HUES64 (cell line): ENCODE measurements around the gene KCNAB2.
A peak's percentile ranks its signal among the peaks of the same experiment; 100 is the strongest.

ENCODE experiments used
- H3K27ac ChIP-seq: 2 replicates; pipeline ENCODE4 v1.7.0; 2013; ENCODE audit warnings: low read depth, low read length, inconsistent platforms
- H3K27me3 ChIP-seq: 2 replicates; pipeline ENCODE4 v1.6.1; 2013; ENCODE audit warnings: mild to moderate bottlenecking, low read length; ENCODE audit not compliant: insufficient read depth
- H3K36me3 ChIP-seq: 2 replicates; pipeline ENCODE4 v1.6.1; 2013; ENCODE audit warnings: mild to moderate bottlenecking, low read length; ENCODE audit not compliant: insufficient read depth
- H3K4me1 ChIP-seq: 2 replicates; pipeline ENCODE4 v1.6.1; 2013; ENCODE audit warnings: mild to moderate bottlenecking, low read length, moderate library complexity; ENCODE audit not compliant: insufficient read depth
- H3K4me3 ChIP-seq: 2 replicates; pipeline ENCODE4 v1.5.1; 2013; ENCODE audit warnings: mild to moderate bottlenecking, low read length, moderate library complexity
- H3K9ac ChIP-seq: 2 replicates; pipeline ENCODE4 v1.6.1; 2013; ENCODE audit warnings: mild to moderate bottlenecking, low read depth, low read length
- H3K9me3 ChIP-seq: 2 replicates; pipeline ENCODE4 v1.6.1; 2013; ENCODE audit warnings: low read depth, low read length; ENCODE audit not compliant: insufficient read depth
- WGBS: fragments of 150-250, 120-280 bp; methylation state at CpG from one replicate; pipeline ENCODE4 v1.1.7; 2013; ENCODE audit warnings: missing lambda C conversion rate; 5-methylcytosine and 5-hydroxymethylcytosine counted together

Gene KCNAB2

DNA sequence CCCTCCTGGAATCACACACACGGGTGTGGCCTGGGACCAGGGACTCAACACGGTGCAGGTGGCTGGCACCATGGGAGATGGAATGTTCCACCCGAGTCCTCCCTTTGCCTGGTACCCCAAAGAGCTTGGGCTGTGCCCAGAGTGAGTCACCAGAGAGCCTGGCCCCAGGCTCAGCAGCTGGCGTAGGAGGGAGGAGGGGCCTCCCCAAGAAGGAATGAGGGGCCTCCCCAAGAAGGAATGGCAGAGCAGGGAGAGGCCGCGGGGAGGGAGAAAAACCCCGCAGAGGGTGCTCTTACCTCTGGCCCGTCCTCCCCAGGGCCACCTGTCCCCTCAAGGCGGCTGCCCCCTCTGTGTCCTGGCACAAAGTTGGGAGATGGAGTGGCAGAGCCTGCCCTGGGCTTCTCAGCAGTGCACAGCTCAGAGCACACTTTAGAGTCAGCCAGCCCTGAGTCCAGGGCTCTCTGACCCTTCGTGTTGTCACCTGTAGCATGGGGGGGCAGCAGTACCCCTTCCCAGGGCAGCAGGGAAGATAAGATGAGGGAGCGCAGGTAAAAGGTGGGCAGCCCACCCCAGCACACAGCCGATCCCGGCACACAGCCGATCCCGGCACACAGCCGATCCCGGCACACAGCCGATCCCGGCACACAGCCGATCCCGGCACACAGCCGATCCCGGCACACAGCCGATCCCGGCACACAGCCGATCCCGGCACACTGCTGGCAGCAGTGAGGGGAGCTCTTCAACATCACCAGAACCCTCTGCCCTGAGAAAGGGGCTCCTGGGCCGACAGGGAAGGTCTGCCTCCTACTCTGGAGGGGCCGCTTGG lies 20.2 kb upstream of the KCNAB2 start:
- H3K9me3 ChIP-seq: no peaks in the 10 kb centered on the region
- 81% methylated on average over 29 of the region's 29 CpGs for WGBS
- H3K9ac ChIP-seq: no peak overlapping the region
- H3K4me1 ChIP-seq: peaks cover 3% of the 10 kb centered on the region; the same call in 1 of the 2 replicates
- no peaks in the 10 kb centered on the region for H3K27me3 ChIP-seq
- no peak overlapping the region for H3K27ac ChIP-seq
- no peak overlapping the region for H3K4me3 ChIP-seq
- no peaks in the 10 kb centered on the region for H3K36me3 ChIP-seq

DNA sequence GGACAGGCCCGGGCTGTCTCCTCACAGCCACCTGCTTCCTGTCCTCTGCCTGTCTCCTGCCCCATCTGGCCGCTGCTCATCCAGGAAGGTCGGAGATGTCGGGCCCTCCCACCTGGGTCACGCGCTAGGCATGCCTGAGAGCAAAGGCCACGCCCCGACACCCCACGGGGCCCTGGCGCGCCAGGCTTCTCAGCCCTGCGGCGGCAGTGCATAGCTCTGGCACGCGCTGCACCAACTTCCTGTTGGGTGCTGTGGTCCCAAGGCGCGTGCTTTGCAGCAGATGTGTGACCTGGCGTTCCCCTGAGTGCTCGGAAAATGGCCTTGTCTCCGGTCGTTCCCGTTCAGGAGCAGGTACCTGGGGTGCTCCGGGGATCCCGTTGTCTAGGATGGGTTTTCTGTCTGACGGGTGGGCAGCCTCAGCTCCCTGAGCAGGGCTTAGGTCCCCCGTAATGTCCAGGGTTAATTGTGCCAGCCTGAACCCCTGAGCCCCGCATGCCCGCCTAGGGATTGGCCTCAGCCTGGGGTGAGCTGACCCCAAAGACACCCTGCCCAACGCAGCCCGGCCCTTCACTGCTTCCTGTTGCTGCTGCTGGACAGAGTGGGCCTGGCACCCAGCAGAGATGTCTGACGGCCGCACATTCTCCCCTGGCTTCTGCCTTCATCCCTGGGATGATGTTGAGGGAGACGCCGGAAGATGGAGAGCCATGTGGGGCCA lies 19.4 kb upstream of the KCNAB2 start:
- no peak overlapping the region for H3K27ac ChIP-seq
- H3K9me3 ChIP-seq: no peaks in the 10 kb centered on the region
- no peaks in the 10 kb centered on the region for H3K27me3 ChIP-seq
- no peak overlapping the region for H3K4me3 ChIP-seq
- 0 out of 2 replicates have a peak overlapping the region, but pooled peaks have one; percentile 35 for H3K9ac ChIP-seq
- 50% methylated on average over 34 of the region's 34 CpGs for WGBS
- H3K4me1 ChIP-seq: peaks cover 3% of the 10 kb centered on the region; the same call in 1 of the 2 replicates
- H3K36me3 ChIP-seq: no peaks in the 10 kb centered on the region

DNA sequence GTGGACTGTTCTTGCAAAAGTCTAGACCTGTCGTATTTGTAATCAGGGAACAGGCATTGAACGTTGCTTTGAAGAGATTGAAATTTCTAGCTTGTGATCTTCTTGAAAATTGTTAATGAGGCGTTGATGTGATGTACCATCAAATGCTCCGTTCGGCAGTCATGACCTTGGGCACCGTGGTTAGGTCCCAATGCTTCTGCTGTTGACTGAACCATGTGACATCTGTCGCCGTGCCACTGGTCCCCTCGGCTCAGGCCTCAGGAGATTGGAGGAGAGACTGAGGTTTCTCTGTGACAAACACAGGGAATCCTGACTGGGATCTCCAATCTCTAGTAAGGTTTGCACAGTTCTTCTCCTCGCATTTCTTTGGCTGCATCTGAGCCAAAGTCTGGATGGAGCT lies 18.1 kb upstream of the KCNAB2 start:
- Histone ChIP-seq H3K9me3 (no peaks in the 10 kb centered on the region), H3K27me3 (no peaks in the 10 kb centered on the region), H3K9ac (no peak overlapping the region), H3K4me1 (peaks cover 3% of the 10 kb centered on the region; the same call in 1 of the 2 replicates), H3K36me3 (no peaks in the 10 kb centered on the region), H3K4me3 (no peak overlapping the region), H3K27ac (no peak overlapping the region)
- 87% methylated on average over 10 of the region's 10 CpGs for WGBS

DNA sequence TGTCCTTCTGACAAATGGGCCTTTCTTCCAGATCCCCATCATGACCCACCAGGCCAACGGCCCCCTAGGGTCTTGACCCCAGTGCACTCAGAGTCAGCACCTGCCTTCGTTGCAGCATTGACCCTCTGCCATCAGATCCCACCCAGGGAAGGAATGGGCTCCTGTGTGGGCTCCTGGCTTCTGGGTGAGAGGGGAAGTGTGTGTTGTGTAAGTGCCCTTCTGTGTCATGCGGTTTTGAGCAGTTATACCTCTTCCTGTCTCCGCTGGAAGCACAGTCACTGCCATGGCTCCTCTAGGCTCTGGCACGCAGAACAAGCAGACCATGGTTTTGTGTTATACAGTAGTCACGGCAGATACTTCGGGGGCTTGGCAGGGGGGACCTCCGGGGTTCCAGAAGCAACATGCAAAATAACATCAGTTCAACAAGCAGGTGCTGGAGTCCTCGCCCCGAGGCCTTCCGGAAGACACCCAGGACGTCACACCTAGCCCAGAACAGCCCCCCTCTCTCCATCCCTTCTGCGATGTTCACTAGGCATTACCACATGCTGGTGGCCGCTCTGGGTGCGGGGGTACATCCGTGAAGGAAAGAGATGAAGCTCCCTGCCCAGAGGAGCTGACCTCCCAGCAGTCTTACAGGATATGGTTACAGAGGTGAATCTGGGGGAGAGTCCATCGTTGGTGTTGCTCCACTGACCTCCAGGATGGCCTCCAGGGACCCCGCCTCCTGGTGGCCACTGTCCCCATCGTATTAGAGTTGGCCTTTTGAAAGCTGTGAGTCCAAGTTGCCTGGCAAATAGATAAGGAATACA lies 17.4 kb upstream of the KCNAB2 start:
- H3K27ac ChIP-seq: no peak overlapping the region
- WGBS: 90% methylated on average over 19 of the region's 19 CpGs
- H3K9ac ChIP-seq: no peak overlapping the region

DNA sequence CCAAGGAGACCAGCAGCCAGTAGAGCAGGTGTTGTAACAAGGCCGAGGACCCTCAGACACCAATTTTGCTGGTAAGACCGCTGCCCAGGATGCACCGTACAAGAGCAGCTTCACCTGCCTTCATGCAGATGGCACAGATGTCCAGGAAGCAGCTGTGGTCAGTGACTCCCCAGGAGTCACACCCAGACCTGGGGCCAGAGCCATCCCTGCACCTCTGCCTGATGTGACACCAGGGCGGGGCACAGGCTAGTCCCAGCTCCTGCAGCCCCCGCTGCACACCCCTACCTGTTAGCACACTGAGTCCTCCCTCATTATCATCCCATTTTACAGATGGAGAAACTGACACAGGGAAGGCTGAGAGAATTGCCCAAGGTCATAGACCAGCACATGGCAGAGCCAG lies 16.3 kb upstream of the KCNAB2 start:
- Histone ChIP-seq H3K9ac (no peak overlapping the region), H3K27me3 (no peaks in the 10 kb centered on the region), H3K4me3 (no peak overlapping the region)

More for the DNA sequence above, 17.4 kb upstream of the KCNAB2 start:
- H3K36me3 ChIP-seq: no peaks in the 10 kb centered on the region
- H3K9me3 ChIP-seq: no peaks in the 10 kb centered on the region
- H3K4me1 ChIP-seq: peaks cover 3% of the 10 kb centered on the region; the same call in 1 of the 2 replicates
- H3K4me3 ChIP-seq: no peak overlapping the region
- H3K27me3 ChIP-seq: no peaks in the 10 kb centered on the region

DNA sequence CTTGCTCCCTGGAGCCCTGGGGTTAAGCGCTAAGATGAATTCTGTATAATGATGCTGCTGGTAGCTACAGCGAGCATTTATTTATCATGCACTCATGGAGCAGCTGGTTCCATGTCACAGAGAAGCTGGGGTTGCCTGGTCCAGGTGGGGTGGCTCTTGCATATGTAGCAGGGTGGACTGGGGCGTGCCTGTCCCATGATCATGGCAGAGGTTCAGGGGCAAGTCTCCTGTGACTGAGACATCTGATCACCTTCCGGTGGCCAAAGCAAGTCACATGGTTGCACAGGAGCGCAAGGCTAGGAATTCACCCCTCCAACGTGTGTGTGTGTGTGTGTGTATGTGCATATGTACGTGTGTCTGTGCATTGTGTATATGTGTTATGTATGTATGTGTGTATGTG lies 15.6 kb upstream of the KCNAB2 start:
- Histone ChIP-seq H3K27me3 (no peaks in the 10 kb centered on the region; the same call in 1 of the 2 replicates), H3K4me1 (peaks cover 3% of the 10 kb centered on the region; the same call in 1 of the 2 replicates), H3K9ac (no peak overlapping the region), H3K36me3 (no peaks in the 10 kb centered on the region), H3K27ac (no peak overlapping the region), H3K4me3 (no peak overlapping the region), H3K9me3 (no peaks in the 10 kb centered on the region)
- 90% methylated on average over 7 of the region's 7 CpGs for WGBS

More for the DNA sequence above, 16.3 kb upstream of the KCNAB2 start:
- Histone ChIP-seq H3K9me3 (no peaks in the 10 kb centered on the region), H3K4me1 (peaks cover 3% of the 10 kb centered on the region; the same call in 1 of the 2 replicates), H3K36me3 (no peaks in the 10 kb centered on the region), H3K27ac (no peak overlapping the region)
- 96% methylated on average over 5 of the region's 5 CpGs for WGBS

DNA sequence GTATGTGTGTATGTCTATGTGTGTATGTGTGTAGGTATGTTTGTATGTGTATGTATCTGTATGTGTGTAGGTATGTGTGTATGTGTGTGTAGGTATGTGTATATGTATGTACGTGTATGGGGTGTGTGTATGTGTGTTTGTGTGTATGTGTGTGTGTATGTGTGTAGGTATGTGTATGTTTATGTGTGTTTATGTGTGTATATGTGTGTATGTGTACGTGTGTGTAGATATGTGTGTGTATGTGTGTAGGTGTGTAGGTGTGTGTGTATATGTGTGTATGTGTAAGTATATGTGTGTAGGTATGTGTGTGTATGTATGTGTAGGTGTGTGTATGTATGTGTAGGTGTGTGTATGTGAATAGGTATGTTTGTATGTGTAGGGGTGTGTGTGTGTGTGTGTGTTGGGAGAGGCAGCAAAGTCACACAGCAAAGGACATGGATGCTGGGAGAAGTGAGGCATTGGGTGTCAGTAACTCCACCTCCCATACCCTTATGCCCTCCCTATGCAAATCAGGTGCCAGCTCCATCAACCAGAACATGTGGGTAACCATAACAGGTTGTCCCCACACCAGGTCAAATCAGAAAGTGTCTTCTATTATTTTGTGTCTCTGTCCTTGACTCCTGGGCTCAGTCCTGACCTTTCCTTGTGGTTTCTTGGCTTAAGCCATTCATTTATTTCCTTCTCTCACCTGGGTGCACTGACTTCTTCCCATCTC lies 15.0 kb upstream of the KCNAB2 start:
- 88% methylated on average over 2 of the region's 2 CpGs for WGBS
- Histone ChIP-seq H3K4me3 (no peak overlapping the region), H3K9ac (no peak overlapping the region), H3K9me3 (no peaks in the 10 kb centered on the region), H3K27me3 (no peaks in the 10 kb centered on the region; the same call in 1 of the 2 replicates), H3K27ac (no peak overlapping the region), H3K36me3 (no peaks in the 10 kb centered on the region), H3K4me1 (peaks cover 3% of the 10 kb centered on the region; the same call in 1 of the 2 replicates)

DNA sequence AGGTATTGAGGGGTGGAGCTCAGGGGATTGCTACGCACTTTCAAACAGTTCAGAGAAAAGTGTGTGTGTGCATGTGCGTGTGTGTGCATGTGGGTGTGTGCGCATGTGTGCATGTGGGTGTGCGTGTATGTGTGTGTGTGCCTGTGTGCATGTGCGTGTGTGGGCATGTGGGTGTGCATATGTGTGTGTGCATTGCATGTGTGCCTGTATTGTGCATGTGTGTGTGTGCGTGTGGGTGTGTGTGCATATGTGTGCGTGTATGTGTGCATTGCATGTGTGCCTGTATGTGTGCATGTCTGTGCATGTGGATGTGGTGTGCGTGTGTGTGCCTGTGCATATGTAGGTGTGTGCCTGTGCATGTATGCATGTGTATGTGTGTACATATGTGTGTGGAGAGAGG lies 12.6 kb upstream of the KCNAB2 start:
- Histone ChIP-seq H3K9ac (no peak overlapping the region), H3K27ac (no peak overlapping the region), H3K9me3 (no peaks in the 10 kb centered on the region), H3K27me3 (no peaks in the 10 kb centered on the region; the same call in 1 of the 2 replicates), H3K4me3 (no peak overlapping the region), H3K4me1 (peaks cover 5% of the 10 kb centered on the region; the same call in 1 of the 2 replicates), H3K36me3 (no peaks in the 10 kb centered on the region)
- 91% methylated on average over 8 of the region's 8 CpGs for WGBS

DNA sequence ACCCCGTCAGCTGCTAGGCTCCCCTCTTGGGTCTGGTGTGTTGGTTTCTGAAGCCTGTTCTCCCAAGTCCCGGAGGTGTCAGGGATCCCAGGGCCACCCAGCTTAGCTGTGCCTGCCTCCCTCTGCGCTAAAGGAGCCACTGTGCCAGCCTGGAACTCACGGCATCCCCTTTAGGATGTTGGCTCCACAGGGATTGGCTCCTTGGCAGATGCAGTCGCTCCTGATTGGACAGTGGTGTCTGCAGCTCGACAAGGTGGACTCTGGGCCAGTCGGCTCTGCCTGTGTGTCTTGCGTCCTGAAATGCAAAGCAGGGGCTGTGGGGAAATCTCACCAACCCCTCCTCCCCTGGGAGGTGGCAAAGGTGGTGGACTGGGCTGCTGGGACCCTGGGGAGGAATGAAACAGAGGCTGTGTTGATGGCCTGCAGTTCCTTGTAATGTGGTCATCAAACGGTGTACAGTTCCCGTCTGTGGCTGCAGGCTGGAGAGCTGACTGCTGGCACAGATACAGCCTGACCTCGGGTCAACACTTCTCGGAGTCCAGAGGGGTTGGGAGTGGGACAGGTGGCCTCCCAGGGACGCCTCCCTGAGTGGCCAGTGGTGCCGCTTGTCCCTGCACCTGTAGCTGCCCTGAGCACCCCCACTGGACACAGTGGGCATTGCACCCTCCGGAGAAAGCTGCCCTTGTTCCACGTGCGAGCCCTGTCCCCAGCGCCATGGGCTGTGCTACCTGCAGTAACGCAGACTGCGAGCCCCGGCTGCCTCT lies 11.5 kb upstream of the KCNAB2 start:
- H3K27me3 ChIP-seq: no peaks in the 10 kb centered on the region; the same call in 1 of the 2 replicates
- H3K4me3 ChIP-seq: peak overlapping the region; percentile 20
- H3K4me1 ChIP-seq: peaks cover 5% of the 10 kb centered on the region; the same call in 1 of the 2 replicates
- H3K27ac ChIP-seq: no peak overlapping the region
- WGBS: 44% methylated on average over 21 of the region's 21 CpGs
- H3K9me3 ChIP-seq: no peaks in the 10 kb centered on the region
- no peaks in the 10 kb centered on the region for H3K36me3 ChIP-seq
- no peak overlapping the region for H3K9ac ChIP-seq

DNA sequence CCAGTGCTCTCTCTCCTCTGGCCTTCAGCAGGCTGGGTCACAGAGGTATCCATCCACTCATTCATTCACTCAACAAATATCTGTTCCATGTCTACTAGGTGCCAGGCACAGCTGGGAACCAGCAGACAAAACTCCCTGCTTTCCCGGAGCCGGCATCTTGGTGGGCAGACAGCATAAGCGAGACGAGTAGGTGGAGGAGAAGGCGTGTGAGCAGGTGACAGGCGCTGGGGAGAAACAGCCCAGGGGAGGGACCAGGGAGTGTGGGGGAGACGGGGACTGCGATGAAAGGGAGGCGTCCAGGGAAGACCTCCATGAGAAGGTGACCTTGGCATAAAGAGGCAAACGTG lies 11.0 kb upstream of the KCNAB2 start:
- no peaks in the 10 kb centered on the region for H3K9me3 ChIP-seq
- H3K4me1 ChIP-seq: peaks cover 5% of the 10 kb centered on the region; the same call in 1 of the 2 replicates
- no peaks in the 10 kb centered on the region for H3K36me3 ChIP-seq
- no peak overlapping the region for H3K9ac ChIP-seq
- no peak overlapping the region for H3K27ac ChIP-seq
- 85% methylated on average over 10 of the region's 10 CpGs for WGBS
- no peaks in the 10 kb centered on the region; the same call in 1 of the 2 replicates for H3K27me3 ChIP-seq
- H3K4me3 ChIP-seq: no peak overlapping the region
